Activated CD8-positive, alpha-beta memory T cell treated with anti-CD3 and anti-CD28 coated beads, Interleukin-2, amount 50 U/mL, for 1 hour (primary cell): ENCODE data around the gene ZNF789.
A peak's percentile ranks its signal among the peaks of the same experiment; 100 is the strongest.

Source experiments
- DNase-seq: peaks from one replicate; pipeline ENCODE4 v3.0.0-alpha.2; 2020; ENCODE audit errors: extremely low read depth

Gene ZNF789

DNA sequence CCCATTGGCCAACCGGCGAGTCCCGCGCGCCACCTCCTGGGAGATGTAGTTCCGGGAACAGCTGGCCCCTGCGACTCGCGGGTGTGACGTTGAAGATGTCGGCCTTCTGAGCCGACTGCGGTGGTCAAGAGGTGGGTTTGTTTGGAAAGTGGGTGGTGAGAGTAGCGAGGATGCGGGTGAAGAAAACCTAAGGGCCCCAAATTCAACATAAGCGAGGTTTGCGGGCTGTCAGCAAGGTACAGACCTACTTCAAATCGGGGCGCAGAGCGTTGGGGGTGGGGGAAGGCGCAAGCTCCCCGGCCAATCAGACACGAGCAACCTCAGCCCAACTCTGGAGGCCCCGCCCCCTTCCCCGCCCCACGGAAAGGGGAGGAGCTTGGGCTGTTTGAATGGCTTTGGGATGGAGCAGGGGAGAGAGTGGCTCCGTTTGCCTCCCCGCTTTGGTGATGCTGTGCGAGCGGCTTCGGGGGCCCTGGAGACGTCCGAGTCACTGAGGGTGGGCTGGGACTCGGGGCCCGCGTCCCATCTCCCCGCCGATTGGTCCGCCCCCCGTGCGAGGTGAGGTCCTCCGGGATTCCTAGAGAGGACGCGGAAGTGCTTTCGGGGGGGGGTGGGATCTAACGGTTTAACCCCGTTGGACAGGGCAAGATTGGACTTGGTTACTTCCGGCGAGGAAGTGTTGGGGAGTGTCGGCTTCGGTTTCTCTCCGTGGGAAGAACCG, 32.1 kb downstream of the ZNF789 start, which contains the start of gene ZKSCAN5:
ZKSCAN5 (plus strand) TSS at position 60 of the 721 bp plus-strand sequence. CDS start 1,383 bp downstream, outside the sequence.
- DNase-seq: peak; percentile 88

DNA sequence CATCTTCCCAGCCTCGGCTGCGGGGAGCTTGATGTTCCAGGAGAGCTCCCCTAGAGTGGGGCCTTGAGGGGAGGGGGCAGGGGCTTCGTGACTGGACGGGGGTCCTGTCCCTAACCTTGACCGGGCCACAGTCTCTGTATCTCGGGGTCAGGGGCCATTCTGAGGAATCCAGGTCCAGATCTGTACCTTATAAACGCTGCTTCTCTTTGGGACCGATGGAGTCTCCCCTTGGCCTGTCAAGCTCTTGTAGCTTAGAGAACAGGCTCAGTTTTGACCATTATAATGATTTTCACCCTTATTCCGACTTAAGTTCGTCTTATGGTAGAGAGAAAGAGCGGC, 32.6 kb downstream of the ZNF789 start:
- DNase-seq: no peak

DNA sequence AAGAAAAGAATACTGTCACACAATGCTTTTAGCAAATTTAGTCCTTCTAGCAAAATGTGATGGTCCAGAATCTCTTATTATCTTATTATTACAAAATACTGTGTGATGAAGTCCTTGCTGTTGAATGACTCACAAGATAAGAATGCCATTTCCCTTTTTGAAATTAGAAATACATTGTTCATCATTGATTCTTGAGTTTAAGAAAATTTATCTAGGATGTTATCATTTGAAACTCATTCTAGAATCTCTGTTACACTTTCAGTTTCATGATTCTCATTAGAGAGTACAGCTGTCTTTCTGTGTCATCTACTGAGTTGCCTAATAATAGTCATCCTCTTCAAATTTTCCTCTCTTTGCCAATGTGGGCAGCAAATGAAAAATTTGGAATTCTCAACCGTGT, 41.4 kb downstream of the ZNF789 start:
- DNase-seq: no peak

DNA sequence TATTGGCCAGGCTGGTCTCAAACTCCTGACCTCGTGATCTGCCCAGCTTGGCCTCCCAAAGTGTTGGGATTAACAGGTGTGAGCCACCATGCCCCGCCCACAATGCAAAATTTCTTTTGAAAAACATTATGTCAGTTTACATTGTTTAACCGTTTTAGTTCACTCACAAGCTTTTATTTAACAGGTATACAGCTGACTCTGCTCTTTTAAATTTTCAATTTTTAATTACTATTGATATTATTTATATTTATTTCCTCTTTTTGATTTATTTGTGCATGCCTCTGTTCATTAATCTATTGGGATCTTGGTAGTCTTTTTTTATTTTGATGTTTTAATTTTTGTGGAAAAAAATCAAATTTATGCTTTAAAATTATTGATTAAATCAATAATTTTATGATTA, 48.7 kb downstream of the ZNF789 start:
- no peak for DNase-seq

DNA sequence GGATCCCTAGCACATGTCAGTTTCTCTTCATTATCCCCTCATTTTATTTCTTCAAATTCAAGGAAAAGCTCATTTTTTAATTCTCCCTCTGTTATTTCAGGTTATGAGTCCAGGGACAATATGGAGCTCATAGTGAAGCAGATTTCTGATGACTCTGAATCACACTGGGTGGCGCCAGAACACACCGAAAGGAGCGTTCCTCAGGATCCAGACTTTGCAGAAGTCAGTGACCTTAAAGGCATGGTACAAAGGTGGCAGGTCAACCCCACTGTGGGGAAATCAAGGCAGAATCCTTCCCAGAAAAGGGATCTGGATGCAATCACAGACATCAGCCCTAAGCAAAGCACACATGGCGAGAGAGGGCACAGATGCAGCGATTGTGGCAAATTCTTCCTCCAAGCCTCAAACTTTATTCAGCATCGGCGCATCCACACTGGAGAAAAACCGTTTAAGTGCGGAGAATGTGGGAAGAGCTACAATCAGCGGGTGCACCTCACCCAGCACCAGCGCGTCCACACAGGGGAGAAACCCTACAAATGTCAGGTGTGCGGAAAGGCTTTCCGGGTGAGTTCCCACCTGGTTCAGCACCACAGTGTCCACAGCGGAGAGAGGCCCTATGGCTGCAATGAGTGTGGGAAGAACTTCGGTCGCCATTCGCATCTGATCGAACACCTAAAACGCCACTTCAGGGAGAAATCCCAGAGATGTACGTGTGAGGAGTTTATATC, 53.2 kb downstream of the ZNF789 start:
- no peak for DNase-seq

DNA sequence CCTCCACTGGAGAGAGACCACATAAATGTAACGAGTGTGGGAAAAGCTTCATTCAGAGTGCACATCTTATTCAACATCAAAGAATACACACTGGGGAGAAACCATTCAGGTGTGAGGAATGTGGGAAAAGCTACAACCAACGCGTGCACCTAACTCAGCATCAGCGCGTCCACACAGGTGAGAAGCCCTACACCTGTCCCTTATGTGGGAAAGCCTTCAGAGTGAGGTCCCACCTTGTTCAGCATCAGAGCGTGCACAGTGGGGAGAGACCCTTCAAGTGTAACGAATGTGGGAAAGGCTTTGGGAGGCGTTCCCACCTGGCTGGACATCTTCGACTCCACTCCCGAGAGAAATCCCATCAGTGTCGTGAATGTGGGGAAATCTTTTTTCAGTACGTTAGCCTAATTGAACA, 58.7 kb downstream of the ZNF789 start:
- DNase-seq: no peak

DNA sequence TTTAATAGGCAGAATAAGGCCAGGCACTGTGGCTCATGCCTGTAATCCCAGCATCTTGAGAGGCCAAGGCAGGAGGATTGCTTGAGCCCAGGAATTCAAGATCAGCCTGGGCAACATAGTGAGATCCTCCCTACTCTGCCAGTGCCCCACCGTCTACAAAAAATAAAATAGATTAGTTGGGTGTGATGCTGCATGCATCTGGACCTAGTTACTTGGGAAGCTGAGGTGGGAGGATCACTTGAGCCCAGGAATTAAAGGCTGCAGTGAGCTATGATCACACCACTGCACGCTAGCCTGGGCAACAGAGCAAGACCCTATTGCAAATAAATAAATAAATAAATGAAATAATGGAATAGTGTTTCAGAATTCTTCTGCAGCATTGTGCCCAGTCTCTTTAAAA, 63.0 kb downstream of the ZNF789 start:
- no peak for DNase-seq
